NCI-H1048 (cell line): Measurements from ENCODE around the gene PDXK.
A peak's percentile ranks its signal among the peaks of the same experiment; 100 is the strongest.

ENCODE experiments used
- DNase-seq: peaks from one replicate; lab custom pipeline; 2025; lab: John Stamatoyannopoulos, UW

Gene PDXK

DNA sequence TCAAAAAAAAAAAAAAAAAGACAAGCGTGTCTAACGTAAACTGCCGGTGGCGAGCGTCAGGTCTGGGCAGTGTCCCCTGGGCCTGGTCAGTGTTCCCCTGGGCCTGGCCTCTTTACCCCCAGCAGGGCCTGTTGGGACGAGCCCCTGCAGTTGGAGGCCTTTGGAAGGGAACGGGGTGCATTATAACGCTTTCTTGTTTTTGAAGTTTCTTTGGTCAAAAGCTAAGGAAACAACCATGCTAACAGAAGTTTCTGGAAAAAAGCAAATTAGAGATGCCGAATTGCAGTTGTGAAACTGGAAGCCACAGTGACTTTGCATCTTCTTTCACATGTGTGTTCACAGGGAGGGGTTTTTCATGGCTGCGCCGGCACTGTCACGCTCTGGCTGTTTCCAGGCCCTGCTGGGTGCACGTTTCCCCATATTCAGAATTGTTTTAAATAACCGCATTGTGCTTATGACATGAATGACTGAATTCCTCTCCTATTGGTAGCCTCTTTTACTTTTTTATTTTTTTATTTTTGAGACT lies 86.4 kb downstream of the PDXK start:
- DNase-seq: no peak

DNA sequence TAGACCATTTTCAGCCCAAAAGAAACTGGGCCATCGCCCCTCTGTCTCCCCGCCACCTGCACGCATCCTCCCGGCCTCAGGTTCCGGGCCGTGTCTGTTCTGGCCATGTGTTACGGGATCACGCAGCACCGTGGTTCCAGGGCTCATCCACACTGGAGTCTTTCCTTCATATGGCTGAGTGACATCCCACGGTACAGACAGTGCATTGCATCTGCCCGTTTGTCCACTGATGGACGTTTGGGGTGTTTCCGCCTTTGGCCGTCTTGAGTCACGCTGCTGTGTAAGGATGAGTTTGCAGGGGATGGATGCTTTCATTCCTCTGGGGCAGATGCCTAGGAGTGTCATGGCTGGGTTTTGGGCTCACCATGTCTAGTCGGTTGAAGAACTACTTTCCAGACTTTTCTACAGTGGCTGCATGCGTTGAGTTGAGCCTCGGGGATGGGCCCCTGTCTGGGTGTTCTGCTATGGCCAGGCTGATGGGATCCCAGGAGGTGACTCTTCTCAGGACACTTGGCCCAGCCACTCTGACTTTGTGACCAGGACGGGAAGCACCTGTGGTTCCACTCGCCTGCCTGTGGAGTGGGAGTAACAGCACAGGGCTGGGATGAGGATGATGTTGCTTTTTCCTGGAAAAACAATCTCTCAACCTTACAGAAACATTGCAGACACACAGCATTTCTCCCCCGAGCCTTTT lies 87.2 kb downstream of the PDXK start:
- DNase-seq: no peak

DNA sequence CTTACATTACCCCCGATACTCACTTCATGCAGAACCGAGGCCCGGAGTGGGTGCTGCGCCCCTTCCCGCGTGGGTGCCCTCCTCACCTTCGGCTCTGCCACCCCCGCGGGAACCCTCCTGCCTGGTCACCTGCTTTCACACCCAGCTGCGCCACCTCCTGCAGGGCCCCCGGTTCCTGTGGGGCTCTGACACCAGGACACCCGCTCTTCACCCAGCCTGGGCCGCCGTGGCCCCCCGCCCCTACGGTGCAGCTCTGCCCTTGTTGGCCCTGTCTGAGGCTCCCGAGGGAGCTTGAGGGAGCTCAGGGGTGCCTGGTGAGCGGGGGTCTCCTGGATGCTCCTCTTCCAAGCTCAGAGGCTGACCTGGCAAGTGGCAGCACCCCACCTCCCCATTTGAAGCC lies 89.4 kb downstream of the PDXK start:
- DNase-seq: no peak

DNA sequence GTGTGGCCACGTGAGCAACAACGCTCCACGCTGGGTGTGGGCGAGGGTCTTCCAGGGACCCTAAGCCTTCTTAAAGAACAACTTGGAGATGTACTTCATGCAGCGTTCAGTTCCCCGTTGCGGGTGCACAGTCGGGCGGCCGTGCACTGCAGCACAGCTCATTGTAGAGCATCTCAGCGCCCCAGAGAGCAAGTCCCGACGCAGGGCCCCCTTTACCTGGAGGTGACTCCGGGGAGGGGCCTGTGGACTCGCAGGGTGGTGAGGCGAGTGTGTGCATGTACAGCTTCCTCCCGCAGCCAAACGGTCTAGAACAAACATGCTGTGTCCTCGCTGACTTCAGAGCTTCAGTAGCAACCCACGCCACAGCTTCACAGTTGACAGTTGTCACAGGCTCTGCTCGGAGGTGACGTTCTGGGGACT lies 89.9 kb downstream of the PDXK start:
- DNase-seq: no peak

DNA sequence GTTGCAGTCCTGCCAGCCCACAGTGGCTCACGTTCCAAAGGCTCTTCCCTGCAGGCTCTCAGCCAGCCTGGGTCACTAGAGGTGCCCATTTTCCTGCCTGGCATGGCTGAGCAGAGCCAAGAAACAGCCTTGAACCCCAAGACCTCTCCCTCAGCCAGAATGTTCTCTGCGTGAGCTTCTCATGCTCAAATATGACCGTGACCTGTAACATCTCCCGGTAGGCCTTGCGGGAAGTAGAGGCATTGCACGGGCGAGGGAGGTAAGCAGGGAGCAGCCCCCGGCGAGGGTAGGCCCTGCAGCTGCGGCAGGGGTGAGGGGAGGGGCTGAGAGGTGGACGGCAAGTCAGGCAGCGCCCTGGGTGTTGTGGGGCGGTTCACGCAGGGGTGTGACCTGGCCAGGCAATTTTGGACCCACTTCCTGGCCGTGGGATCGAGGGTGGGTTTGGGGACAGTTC lies 90.4 kb downstream of the PDXK start:
- no peak for DNase-seq

DNA sequence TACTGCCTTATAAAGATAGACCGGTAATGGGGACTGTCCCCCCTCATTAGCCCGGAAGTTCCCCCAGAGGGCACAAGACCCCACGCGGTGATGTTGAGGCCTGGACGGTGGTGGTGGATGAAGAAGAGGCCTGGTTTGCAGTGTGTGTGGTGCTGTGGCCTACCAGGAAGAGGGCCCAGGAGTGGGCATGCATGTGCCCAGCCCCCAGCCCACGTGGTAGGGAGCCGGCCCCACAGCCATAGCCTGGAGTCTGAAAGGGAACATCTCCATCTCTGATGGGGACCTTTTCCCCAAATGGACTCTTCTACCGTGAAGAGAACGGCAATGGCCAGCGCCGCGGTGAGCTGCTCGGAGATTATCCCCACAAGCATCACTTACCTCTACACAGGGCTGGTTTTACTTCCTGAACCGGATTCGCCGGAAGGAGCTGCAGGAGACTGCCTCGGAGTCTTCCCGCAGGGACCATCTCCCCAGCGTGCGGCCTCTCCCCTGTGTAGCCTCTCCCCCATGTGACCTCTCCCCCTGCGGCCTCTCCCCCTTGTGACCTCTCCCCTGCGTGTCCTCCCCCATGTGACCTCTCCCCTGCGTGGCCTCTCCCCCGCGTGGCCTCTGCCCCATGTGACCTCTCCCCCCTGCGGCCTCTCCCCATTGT lies 91.0 kb downstream of the PDXK start:
- no peak for DNase-seq

DNA sequence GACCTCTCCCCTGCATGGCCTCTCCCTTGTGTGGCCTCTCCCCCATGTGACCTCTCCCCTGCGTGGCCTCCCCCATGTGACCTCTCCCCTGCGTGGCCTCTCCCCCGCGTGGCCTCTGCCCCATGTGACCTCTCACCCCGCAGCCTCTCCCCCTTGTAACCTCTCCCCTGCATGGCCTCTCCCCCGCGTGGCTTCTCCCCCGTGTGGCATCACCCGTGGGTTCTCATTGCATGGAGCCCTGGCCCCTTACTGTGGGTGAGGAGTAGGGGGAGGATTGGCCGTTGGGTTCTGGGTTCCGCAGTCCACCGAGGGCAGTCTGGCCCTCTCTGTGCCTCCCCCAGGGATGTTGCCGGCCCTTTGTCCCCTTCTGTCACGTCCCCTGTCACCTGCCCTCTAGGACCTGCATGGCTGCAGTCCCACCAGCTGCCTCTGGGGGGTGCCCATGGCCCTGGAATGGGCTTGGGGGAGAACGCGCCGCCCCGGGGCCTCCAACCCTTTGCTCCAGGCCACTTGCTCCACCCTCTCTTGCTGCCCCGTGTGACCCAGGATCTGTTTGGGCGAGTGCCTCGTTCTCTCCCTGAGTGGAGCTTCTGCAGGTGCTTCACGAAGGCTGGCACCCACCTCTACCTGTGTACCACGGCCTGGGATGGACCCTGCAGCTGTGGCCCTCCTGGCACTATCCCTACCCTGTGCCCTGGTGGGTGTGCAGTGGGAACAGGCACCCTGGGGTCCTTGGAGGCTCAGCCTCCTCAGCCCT lies 91.8 kb downstream of the PDXK start:
- DNase-seq: peak; percentile 61

DNA sequence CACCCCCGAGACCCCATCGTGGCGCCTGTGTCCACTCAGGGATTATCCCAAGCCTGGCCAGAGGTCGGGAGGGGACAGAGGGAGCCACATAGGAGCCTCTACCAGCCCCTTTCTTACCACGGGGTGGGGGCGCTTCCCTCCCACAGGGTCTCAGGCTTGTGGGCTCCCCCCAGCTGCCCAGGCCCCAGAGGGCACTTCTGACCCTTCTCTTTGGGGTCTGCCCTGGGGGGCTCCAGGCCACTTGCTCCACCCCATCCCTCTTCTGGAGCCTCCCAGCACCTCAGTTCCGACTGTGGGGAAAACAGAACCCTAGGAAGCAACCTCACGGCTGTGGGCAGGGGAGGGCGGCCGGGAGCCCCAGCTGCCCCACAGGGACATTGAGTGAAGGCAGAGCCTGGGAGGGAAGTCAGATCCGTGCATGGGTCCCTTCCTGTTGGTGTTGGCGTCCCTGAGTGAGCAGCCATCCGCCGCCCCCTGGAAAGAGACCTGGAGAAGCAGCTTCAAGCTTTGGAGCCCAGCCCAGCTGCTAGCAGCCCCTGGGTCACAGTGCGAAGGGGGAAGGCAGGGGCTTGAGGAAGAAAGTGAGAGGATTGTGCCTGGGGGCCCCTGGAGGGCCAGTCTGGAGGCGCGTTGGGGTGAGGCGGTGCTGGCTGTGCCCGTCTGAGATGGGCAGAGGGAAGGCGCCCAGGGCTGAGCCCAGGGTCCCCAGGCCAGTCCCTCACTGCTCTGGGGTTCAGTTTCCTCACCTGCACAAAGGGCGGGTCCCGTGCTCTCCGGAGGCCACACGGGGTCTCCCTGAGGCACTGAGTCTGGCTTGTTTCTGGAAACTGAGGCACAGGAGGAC lies 92.6 kb downstream of the PDXK start:
- DNase-seq: no peak
